ENCODE data around the gene MYRFL.

DNA sequence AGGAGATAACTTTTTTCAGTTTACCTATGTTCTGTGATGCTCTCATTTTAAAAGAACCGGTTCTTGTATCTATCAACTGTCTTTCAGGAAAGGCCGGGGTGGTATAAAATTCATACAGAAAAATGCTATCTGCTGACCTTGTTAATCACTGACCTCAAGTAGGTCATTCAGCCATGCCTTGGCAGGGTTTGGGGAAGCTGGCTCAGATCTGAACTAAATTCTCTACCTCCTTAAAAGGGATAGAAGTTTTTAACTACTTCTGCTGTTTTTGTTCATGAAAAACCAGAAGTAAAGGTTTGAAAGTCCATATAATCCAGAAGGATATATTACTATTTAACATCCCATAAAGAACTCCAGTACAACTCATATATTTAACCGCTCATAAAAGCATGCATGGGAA, 10.1 kb downstream of the MYRFL start:
- no peak for TF ChIP-seq CTCF (conservative IDR thresholded peaks at IDR 0.05 in 1 of 2, IDR thresholded peaks at IDR 0.05 in 1 of 2; ENCODE audit: extremely low read depth in 1 of 2, insufficient read depth in 1 of 2, low read depth in 1 of 2, low read length in 2 of 2)
- TF ChIP-seq EZH2 (IDR thresholded peaks at IDR 0.05; ENCODE audit: borderline replicate concordance, low read length) = no peak
